K562 (cell line): ENCODE data around the gene ATP2A3. TPM values are rescaled to one million over a fixed set of nuclear protein-coding genes. Genes with fewer than 3 reads are reported as not detected.

ENCODE experiments used
- ARID1B ChIP-seq: fragments of 450-650 bp; IDR thresholded peaks from 2 replicates; pipeline ENCODE4 v1.6.1; 2016; ENCODE audit warnings: antibody characterized with exemption, mild to moderate bottlenecking, inconsistent platforms
- BRD4 ChIP-seq: fragments of 200-600 bp; sonication (generic); IDR thresholded peaks from 2 replicates; pipeline ENCODE4 v1.6.1; 2017; ENCODE audit warnings: inconsistent platforms
- MIER1 ChIP-seq: fragments of 450-650 bp; IDR thresholded peaks from 2 replicates; pipeline ENCODE4 v1.6.1; 2016; ENCODE audit warnings: antibody characterized with exemption, mild to moderate bottlenecking, low read depth
- SAFB ChIP-seq: fragments of 200-400 bp; formaldehyde crosslinking; IDR thresholded peaks from 2 replicates; pipeline ENCODE4 v1.6.1; 2017; ENCODE audit warnings: low read depth, low read length, borderline replicate concordance
- SAFB2 ChIP-seq: fragments of 200-400 bp; formaldehyde crosslinking; IDR thresholded peaks from 2 replicates; pipeline ENCODE4 v1.6.1; 2018; ENCODE audit warnings: borderline replicate concordance, low read length, low read depth, moderate library complexity; ENCODE audit not compliant: severe bottlenecking
- polyA plus RNA-seq, 8 experiments: library from polyadenylated mRNA; depleted of rRNA in 4 of 8; stranded (reverse) in 5 of 8; unstranded in 3 of 8; fragments of >200 nt; fragmentation: Nextera tagmentation in 2 of 8; fragmentation: Illumina TruSeq in 1 of 8; extraction: Ambion mirVana in 2 of 8; extraction: Trizol in 1 of 8; gene quantifications; 2 replicates each; pipeline versions ENCODE4 v1.2.1 to v1.2.3, GENCODE V29; 2011 to 2014; ENCODE audit warnings: inconsistent platforms in 1 of 8, missing spikeins in 1 of 8
- total RNA-seq, 7 experiments: library from RNA; depleted of rRNA in 6 of 7; stranded (reverse); fragments of >200 nt in 6 of 7; fragmentation: Illumina TruSeq in 2 of 7; extraction: Trizol in 2 of 7; gene quantifications; 2 replicates each; pipeline versions ENCODE4 v1.2.1 to v1.2.3, GENCODE V29; 2011 to 2021; ENCODE audit warnings: low replicate concordance in 1 of 7
- TF ChIP-seq, protein P1 (sequence below): fragments of 450-650 bp; formaldehyde crosslinking; IDR thresholded peaks from 2 replicates; pipeline ENCODE4 v1.4.0; 2020; ENCODE audit warnings: mild to moderate bottlenecking, mixed read lengths
- TF ChIP-seq, protein P2 (sequence below): fragments of 250-450 bp; sonication (Bioruptor Pico); IDR thresholded peaks from 2 replicates; pipeline ENCODE4 v1.8.0; 2021; ENCODE audit warnings: borderline replicate concordance, mild to moderate bottlenecking, moderate library complexity; ENCODE audit not compliant: poor library complexity, severe bottlenecking

Gene ATP2A3
- total and polyA plus RNA-seq, 9 of the 15 experiments (the other 6 are each of a cell fraction or from before 2014, with no cell fraction given): 0.65 to 103 (median 31.3) TPM

DNA sequence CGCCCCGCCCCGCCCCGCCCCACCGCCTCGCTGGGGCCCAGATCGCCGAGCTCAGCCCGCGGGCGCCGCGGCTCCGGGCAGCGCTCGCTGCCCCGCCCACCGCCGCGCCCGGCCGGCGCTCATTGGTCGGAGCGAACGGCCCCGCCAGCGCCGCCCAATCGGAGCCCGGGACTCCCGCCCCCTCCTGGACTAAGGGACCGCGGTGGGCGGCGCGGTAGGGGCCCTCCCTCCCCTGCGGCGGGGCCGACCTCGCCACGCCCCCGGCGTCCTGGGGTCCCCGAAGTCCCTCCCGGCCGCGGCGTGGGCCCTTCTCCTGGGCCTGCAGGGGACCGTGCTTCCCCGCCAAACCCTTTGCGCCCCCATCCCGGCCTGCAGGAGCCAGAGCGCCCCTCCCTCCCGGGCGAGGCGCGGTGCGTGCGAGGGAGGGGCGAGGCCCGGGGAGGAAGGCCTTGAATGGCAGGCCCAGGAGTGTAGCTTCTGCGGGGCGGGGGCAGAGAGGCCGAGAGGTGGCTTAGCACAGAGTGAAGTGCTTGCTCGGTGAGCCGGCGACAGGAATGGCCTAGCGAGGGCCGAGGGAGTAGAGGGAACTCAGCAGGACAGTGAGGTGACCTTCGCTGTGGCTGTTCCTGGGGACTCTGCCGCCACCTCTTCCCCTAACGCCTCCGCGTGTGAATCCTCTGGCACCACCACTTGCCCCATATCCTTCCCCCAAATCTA is 71.1 kb downstream of the ATP2A3 start, which contains the start of gene CAMKK1 (continued):
- TF ChIP-seq, protein P1, sequence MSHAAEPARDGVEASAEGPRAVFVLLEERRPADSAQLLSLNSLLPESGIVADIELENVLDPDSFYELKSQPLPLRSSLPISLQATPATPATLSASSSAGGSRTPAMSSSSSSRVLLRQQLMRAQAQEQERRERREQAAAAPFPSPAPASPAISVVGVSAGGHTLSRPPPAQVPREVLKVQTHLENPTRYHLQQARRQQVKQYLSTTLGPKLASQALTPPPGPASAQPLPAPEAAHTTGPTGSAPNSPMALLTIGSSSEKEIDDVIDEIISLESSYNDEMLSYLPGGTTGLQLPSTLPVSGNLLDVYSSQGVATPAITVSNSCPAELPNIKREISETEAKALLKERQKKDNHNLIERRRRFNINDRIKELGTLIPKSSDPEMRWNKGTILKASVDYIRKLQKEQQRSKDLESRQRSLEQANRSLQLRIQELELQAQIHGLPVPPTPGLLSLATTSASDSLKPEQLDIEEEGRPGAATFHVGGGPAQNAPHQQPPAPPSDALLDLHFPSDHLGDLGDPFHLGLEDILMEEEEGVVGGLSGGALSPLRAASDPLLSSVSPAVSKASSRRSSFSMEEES (CRISPR knock-in tag): no peak
- TF ChIP-seq BRD4 (no peak), SAFB2 (no peak), SAFB (peak; percentile 52; the same call in 1 of the 2 replicates), MIER1 (no peak), ARID1B (no peak)
- TF ChIP-seq, protein P2, sequence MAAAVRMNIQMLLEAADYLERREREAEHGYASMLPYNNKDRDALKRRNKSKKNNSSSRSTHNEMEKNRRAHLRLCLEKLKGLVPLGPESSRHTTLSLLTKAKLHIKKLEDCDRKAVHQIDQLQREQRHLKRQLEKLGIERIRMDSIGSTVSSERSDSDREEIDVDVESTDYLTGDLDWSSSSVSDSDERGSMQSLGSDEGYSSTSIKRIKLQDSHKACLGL (CRISPR knock-in tag): no peak
